ENCODE data around the gene MARK1.

- no peak for TF ChIP-seq CTCF (IDR thresholded peaks at IDR 0.05; ENCODE audit: low read length)
- no peak for TF ChIP-seq EZH2 (optimal IDR thresholded peaks at IDR 0.05; ENCODE audit: low read depth, low read length)
- TF ChIP-seq EZH2phosphoT487 (IDR thresholded peaks at IDR 0.05; ENCODE audit: low read length), result no peak
Measured at GRCh38 chr1:220710333-220710732, 182.4 kb downstream of the MARK1 start.
